CD4-positive, CD25-positive, alpha-beta regulatory T cell (primary cell): ENCODE results near the gene MIER2. TPM values are rescaled to one million over a fixed set of nuclear protein-coding genes. Genes with fewer than 3 reads are reported as not detected.

Source experiments
- ATAC-seq, 2 donors: fragments of 150-1000 bp; cut with Tn5 transposase; one replicate each; pipeline ENCODE4 v1.10.0; 2021; ENCODE audit warnings: low read depth in 2 of 2, moderate number of reproducible peaks in 2 of 2, moderate library complexity in 1 of 2
- DNase-seq, 3 donors: peaks; one replicate each; pipeline versions ENCODE4 v3.0.0 to v3.0.0-alpha.2; 2012 to 2022; ENCODE audit warnings: mixed read lengths in 1 of 3
- H3K27ac ChIP-seq: one replicate; pipeline ENCODE4 v1.7.0; 2013; ENCODE audit warnings: mild to moderate bottlenecking, low read length; ENCODE audit not compliant: insufficient read depth, poor library complexity, severe bottlenecking
- H3K27me3 ChIP-seq: one replicate; pipeline ENCODE4 v1.7.0; 2013; ENCODE audit warnings: low read length; ENCODE audit not compliant: control insufficient read depth, insufficient read depth
- H3K36me3 ChIP-seq: one replicate; pipeline ENCODE4 v1.7.0; 2013; ENCODE audit warnings: mild to moderate bottlenecking, low read length, moderate library complexity; ENCODE audit not compliant: control insufficient read depth, insufficient read depth
- H3K4me1 ChIP-seq: 2 replicates; pipeline ENCODE4 v1.7.0; 2013; ENCODE audit warnings: mild to moderate bottlenecking, low read length; ENCODE audit not compliant: insufficient read depth, control insufficient read depth, poor library complexity, severe bottlenecking
- H3K4me3 ChIP-seq: one replicate; pipeline ENCODE4 v1.7.0; 2013; ENCODE audit warnings: low read depth, mild to moderate bottlenecking, low read length, moderate library complexity
- H3K9me3 ChIP-seq, 2 experiments: 1 replicate in 1 of 2; 2 replicates in 1 of 2; pipeline ENCODE4 v1.7.0; 2013; ENCODE audit warnings: low read length in 2 of 2, mild to moderate bottlenecking in 1 of 2, moderate library complexity in 1 of 2; ENCODE audit not compliant: control insufficient read depth in 2 of 2
- H3K27ac Mint-ChIP-seq, 3 donors: one replicate each; pipeline ENCODE4 v1.8.0; 2020 to 2022; ENCODE audit warnings: mild to moderate bottlenecking in 3 of 3, mixed read lengths in 3 of 3, moderate library complexity in 2 of 3
- H3K27me3 Mint-ChIP-seq: one replicate; pipeline ENCODE4 v1.8.0; 2022; ENCODE audit warnings: mild to moderate bottlenecking, mixed read lengths
- H3K36me3 Mint-ChIP-seq: one replicate; pipeline ENCODE4 v1.8.0; 2020; ENCODE audit warnings: mixed read lengths
- H3K4me1 Mint-ChIP-seq, 4 donors: one replicate each; pipeline ENCODE4 v1.8.0; 2020 to 2022; ENCODE audit warnings: mixed read lengths in 4 of 4, mild to moderate bottlenecking in 1 of 4
- H3K4me3 Mint-ChIP-seq, 4 donors: one replicate each; pipeline ENCODE4 v1.8.0; 2020 to 2022; ENCODE audit warnings: mild to moderate bottlenecking in 4 of 4, mixed read lengths in 4 of 4, moderate library complexity in 3 of 4
- H3K9me3 Mint-ChIP-seq, 7 donors: one replicate each; pipeline ENCODE4 v1.8.0; 2020 to 2022; ENCODE audit warnings: mixed read lengths in 7 of 7, mild to moderate bottlenecking in 3 of 7, moderate library complexity in 2 of 7
- polyA plus RNA-seq, 4 donors: library from polyadenylated mRNA; unstranded; fragments of 300-500 nt; fragmentation: Illumina TruSeq; gene quantifications; one replicate each; pipeline ENCODE4 v1.2.3, GENCODE V29; 2021
- total RNA-seq: library from RNA; stranded (reverse); gene quantifications from one replicate; pipeline ENCODE4 v1.2.3, GENCODE V29; 2022

Gene MIER2
- total and polyA plus RNA-seq, 5 donors from 2014 or later = 2.0 to 15.8 (median 3.0) TPM

DNA sequence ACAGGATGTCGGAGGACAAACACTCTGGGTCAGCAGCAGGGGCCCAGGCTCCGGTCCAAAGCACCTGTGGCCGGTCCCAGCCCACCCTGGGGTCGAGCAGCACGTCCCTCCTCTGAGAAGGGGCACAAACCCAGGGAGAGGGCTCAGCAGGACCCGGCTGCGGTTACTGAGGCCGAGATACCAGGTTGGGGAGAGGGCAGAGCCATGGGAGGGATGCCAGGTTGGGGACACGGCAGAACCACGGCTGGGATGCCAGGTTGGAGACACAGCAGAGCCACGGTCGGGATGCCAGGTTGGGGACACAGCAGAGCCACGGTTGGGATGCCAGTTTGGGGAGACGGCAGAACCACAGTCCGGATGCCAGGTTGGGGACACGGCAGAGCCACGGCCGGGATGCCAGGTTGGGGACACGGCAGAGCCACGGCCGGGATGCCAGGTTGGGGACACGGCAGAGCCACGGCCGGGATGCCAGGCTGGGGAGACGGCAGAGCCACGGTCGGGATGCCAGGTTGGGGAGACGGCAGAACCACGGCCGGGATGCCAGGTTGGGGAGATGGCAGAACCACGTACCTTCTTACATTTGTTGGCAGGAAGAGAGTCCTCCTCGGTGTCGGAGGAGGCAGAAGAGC lies 18.5 kb downstream of the MIER2 start:
- peaks cover 0 to 7% (median 0%) of the 10 kb centered on the region in 7 donors for H3K9me3 Mint-ChIP-seq
- no peak for ATAC-seq
- Histone ChIP-seq H3K9me3 (peaks cover 9 to 16% of the 10 kb centered on the region in 2 experiments), H3K4me1 (no peaks in the 10 kb centered on the region), H3K27me3 (no peaks in the 10 kb centered on the region), H3K36me3 (peaks cover 62% of the 10 kb centered on the region), H3K4me3 (no peak overlapping the region), H3K27ac (no peak overlapping the region)
- no peak overlapping the region for H3K4me3 Mint-ChIP-seq
- no peak for DNase-seq
- no peak overlapping the region for H3K27ac Mint-ChIP-seq
- H3K36me3 Mint-ChIP-seq = peaks cover 33% of the 10 kb centered on the region
- no peaks in the 10 kb centered on the region for H3K27me3 Mint-ChIP-seq
- no peaks in the 10 kb centered on the region for H3K4me1 Mint-ChIP-seq

DNA sequence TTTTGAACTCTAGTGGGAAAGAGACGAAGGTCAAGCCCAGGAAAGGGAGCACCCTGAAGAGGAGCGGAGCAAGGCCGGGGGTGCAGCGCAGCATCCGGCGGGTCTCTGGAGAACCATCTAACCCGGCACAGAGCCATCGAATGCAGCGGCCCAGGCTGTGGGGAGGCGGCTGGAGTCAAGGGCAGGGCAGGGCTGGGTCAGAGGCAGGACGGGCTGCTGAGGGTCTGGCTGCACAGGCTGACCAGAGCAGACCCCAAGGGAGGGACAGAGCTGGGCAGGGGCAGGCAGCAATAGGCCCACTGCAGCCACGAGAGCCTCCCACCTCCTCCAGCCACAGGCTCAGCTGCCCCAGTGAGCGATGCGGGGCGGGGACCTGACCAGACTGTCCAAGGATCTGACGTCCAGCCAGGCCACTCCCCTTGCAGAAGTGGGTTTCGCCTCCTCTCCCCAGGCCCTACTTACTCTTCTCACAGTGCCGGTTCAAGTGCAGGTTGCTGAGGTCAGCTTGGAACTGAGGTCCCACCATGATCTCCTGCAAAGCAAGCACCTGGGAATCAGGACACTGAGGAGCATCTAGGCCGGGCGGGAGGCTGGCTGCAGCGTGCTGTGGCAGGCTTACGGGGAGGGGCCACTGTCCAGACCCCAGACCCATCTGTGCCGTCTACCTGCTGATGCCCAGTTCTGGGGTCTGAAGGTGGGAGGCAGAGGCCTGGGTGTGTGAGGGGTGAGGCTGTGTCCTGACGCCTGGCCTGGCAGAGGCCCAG lies 19.2 kb downstream of the MIER2 start:
- peaks cover 33% of the 10 kb centered on the region for H3K36me3 Mint-ChIP-seq
- Histone ChIP-seq H3K27me3 (no peaks in the 10 kb centered on the region), H3K9me3 (peaks cover 7 to 16% of the 10 kb centered on the region in 2 experiments), H3K4me3 (no peak overlapping the region), H3K27ac (no peak overlapping the region), H3K36me3 (peaks cover 57% of the 10 kb centered on the region), H3K4me1 (no peaks in the 10 kb centered on the region)
- ATAC-seq (no peak), DNase-seq (no peak)
- H3K27me3 Mint-ChIP-seq = no peaks in the 10 kb centered on the region
- H3K27ac Mint-ChIP-seq = no peak overlapping the region
- peaks cover 0 to 7% (median 0%) of the 10 kb centered on the region in 7 donors for H3K9me3 Mint-ChIP-seq
- no peaks in the 10 kb centered on the region for H3K4me1 Mint-ChIP-seq
- no peak overlapping the region for H3K4me3 Mint-ChIP-seq

DNA sequence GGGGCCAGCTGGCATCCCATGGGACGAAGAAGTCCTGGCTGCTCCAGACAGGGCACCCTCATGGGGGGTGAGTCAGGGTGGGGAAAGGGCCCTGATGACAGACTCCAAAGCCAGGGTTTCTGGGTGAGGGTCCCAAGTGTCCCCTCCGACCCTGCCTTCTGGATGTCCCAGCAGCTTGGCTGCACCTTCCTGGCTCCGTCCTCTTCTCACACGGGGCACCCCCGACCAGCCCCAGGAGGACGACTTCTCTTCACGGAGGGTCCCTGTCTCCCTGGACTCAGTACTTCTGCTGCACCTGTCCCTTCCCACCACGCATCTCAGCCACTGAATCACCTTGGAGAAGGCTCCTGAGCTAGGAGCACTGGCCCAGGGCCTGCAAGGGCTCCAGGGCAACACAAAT lies 19.9 kb downstream of the MIER2 start:
- H3K27ac Mint-ChIP-seq = no peak overlapping the region
- no peak for DNase-seq

DNA sequence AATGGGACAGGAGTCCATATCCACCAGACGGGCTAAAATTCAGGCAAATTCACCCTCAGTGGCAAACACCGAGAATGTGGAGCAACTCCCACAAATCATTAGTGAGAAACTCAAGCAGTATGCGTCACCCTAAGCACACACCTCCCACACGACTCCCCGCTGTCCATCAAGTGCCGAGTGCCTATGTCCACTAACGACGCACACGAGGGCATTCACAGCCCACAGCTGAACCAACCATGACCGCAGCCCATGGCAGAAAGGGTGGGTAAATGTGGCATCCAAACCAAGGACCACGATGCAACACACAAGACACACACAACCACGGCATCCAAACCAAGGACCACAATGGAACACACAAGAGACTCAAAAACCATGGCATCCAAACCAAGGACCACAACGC lies 22.0 kb downstream of the MIER2 start:
- peaks cover 0 to 6% (median 2%) of the 10 kb centered on the region in 4 donors for H3K4me1 Mint-ChIP-seq
- ATAC-seq (no peak), DNase-seq (no peak)
- no peak overlapping the region for H3K4me3 Mint-ChIP-seq
- H3K9me3 Mint-ChIP-seq = peaks cover 0 to 4% (median 0%) of the 10 kb centered on the region in 7 donors
- H3K27me3 Mint-ChIP-seq = no peaks in the 10 kb centered on the region
- Histone ChIP-seq H3K4me3 (no peak overlapping the region), H3K4me1 (no peaks in the 10 kb centered on the region), H3K9me3 (peaks cover 0 to under 1% of the 10 kb centered on the region in 2 experiments), H3K36me3 (peaks cover 35% of the 10 kb centered on the region), H3K27ac (no peak overlapping the region), H3K27me3 (no peaks in the 10 kb centered on the region)
- peaks cover 29% of the 10 kb centered on the region for H3K36me3 Mint-ChIP-seq
- H3K27ac Mint-ChIP-seq = no peak overlapping the region

More for the DNA sequence above, 19.9 kb downstream of the MIER2 start:
- peaks cover 0 to 2% (median 0%) of the 10 kb centered on the region in 4 donors for H3K4me1 Mint-ChIP-seq
- H3K4me3 Mint-ChIP-seq = no peak overlapping the region
- Histone ChIP-seq H3K4me3 (no peak overlapping the region), H3K9me3 (peaks cover 7 to 16% of the 10 kb centered on the region in 2 experiments), H3K27ac (no peak overlapping the region), H3K27me3 (no peaks in the 10 kb centered on the region), H3K36me3 (peaks cover 54% of the 10 kb centered on the region), H3K4me1 (no peaks in the 10 kb centered on the region)
- ATAC-seq = no peak
- H3K9me3 Mint-ChIP-seq = peaks cover 0 to 7% (median 0%) of the 10 kb centered on the region in 7 donors
- H3K36me3 Mint-ChIP-seq = peaks cover 36% of the 10 kb centered on the region
- no peaks in the 10 kb centered on the region for H3K27me3 Mint-ChIP-seq

DNA sequence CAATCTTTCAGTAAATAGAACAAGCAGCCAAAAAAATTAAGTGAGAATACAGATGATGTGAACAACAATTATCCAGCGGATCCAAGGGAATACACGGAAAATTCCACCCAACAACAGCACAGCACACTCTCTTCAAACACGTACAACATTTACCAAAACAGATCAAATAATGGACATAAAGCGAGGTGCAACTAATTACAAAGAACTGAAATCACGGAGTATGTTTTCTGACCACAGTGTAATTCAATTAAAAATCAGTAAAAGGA lies 26.2 kb downstream of the MIER2 start:
- Histone ChIP-seq H3K36me3 (peaks cover 11% of the 10 kb centered on the region), H3K4me3 (no peak overlapping the region), H3K27ac (no peak overlapping the region), H3K9me3 (no peaks in the 10 kb centered on the region), H3K4me1 (no peaks in the 10 kb centered on the region), H3K27me3 (no peaks in the 10 kb centered on the region)
- H3K4me3 Mint-ChIP-seq = no peak overlapping the region
- ATAC-seq = no peak
- no peaks in the 10 kb centered on the region for H3K27me3 Mint-ChIP-seq
- H3K36me3 Mint-ChIP-seq = peaks cover 34% of the 10 kb centered on the region
- peak overlapping the region in 1 of 3 donors; percentile 41 for H3K27ac Mint-ChIP-seq
- no peak for DNase-seq
- peaks cover 0 to 6% (median 2%) of the 10 kb centered on the region in 4 donors for H3K4me1 Mint-ChIP-seq
- peaks cover 0 to 7% (median 0%) of the 10 kb centered on the region in 7 donors for H3K9me3 Mint-ChIP-seq

DNA sequence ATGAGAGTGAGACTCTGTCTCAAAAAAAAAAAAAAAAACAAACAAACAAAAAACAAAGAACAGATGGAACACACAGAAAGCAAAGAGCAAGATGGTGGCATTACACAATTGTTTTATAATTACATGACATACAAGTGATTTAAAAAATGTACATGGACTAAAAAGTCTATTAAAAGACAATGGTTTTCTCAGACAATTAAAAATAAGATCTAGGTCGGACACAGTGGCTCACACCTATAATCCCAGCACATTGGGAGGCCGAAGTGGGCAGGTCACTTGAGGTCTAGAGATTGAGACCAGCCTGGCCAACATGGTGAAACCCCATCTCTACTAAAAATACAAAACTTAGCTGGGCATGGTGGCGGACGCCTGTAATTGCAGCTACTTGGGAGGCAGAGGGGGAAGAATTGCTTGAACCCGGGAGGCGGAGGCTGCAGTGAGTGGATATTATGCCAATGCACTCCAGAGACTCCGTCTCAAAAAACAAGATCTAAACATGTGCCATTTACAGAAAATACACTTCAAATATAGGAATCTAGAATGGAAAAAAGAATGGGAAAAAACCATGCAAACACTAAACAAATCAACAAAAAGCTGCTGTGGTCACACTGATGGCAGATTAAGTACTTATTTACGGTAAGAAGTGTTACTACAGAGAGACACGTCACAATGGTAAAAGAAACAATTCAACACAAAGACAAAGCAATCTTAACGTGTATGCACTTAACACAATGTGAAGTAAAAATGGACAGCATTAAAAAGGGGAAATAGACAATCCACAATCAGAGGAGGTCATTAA lies 26.7 kb downstream of the MIER2 start:
- Histone ChIP-seq H3K4me1 (no peaks in the 10 kb centered on the region), H3K4me3 (no peak overlapping the region), H3K27me3 (no peaks in the 10 kb centered on the region), H3K27ac (no peak overlapping the region), H3K36me3 (peaks cover 16% of the 10 kb centered on the region), H3K9me3 (no peaks in the 10 kb centered on the region)
- H3K27ac Mint-ChIP-seq = peak overlapping the region in 1 of 3 donors; percentile 41
- DNase-seq (no peak), ATAC-seq (no peak)
- peaks cover 0 to 7% (median 0%) of the 10 kb centered on the region in 7 donors for H3K9me3 Mint-ChIP-seq
- peaks cover 0 to 6% (median 2%) of the 10 kb centered on the region in 4 donors for H3K4me1 Mint-ChIP-seq
- H3K4me3 Mint-ChIP-seq = no peak overlapping the region
- peaks cover 34% of the 10 kb centered on the region for H3K36me3 Mint-ChIP-seq
- no peaks in the 10 kb centered on the region for H3K27me3 Mint-ChIP-seq

DNA sequence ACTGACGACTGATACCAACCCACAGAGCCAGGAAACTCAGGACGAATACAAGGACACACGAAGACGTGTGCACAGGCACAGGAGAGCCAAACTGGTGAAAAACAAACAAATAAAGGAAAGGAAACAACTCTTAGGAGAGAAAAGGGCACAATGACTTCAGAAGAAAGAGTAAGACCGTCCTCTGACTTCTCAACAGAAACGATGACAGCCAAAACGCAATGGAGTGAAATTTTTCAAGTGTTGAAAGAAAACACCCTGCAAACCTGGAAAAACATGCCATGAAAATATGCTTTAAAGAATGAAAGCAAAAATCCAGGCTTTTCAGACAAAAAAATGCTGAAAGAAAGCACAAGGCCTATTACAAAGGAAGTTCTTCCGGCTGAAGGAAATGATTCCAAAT lies 28.8 kb downstream of the MIER2 start:
- no peaks in the 10 kb centered on the region for H3K9me3 ChIP-seq
- Mint-ChIP-seq H3K36me3 (peaks cover 33% of the 10 kb centered on the region), H3K27ac (peak overlapping the region in 2 of 3 donors; percentile 36 to 92), H3K4me3 (no peak overlapping the region), H3K9me3 (peaks cover 0 to 7% (median 0%) of the 10 kb centered on the region in 7 donors), H3K27me3 (no peaks in the 10 kb centered on the region), H3K4me1 (peaks cover 0 to 6% (median 2%) of the 10 kb centered on the region in 4 donors)
- no peak overlapping the region for H3K4me3 ChIP-seq
- peaks cover 18% of the 10 kb centered on the region for H3K36me3 ChIP-seq
- no peak overlapping the region for H3K27ac ChIP-seq
- no peak for DNase-seq
- H3K4me1 ChIP-seq = no peaks in the 10 kb centered on the region
- no peak for ATAC-seq
- H3K27me3 ChIP-seq = no peaks in the 10 kb centered on the region
